Colon (tissue), 2 donors: ENCODE data around the gene CUX1.

Experiments
- FAIRE-seq: peaks from 2 replicates; lab custom pipeline; 2012; peaks lifted over from hg19 to GRCh38; lab: Jason Lieb, UNC
- donor health status: control.
- donor health status: control.

Gene CUX1

GRCh38 chr7:102272917-102273748, 455.7 kb downstream of the CUX1 start:
- FAIRE-seq, result no peak

GRCh38 chr7:102273749-102274712, 456.6 kb downstream of the CUX1 start:
- no peak for FAIRE-seq

- FAIRE-seq, result no peak
These were observed 457.8 kb downstream of the CUX1 start for GRCh38 chr7:102275123-102275703.

GRCh38 chr7:102277901-102278300, 460.5 kb downstream of the CUX1 start:
- FAIRE-seq, result no peak

GRCh38 chr7:102279537-102280400, 462.3 kb downstream of the CUX1 start:
- no peak for FAIRE-seq

- no peak for FAIRE-seq
These were observed 463.1 kb downstream of the CUX1 start for GRCh38 chr7:102280521-102280920.

- FAIRE-seq, result no peak
These were observed 464.4 kb downstream of the CUX1 start for GRCh38 chr7:102281785-102282184.

GRCh38 chr7:102282465-102283362, 465.3 kb downstream of the CUX1 start:
- no peak for FAIRE-seq

- FAIRE-seq, result no peak
These were observed 466.2 kb downstream of the CUX1 start for GRCh38 chr7:102283477-102284189.

- FAIRE-seq, result no peak
These were observed 467.0 kb downstream of the CUX1 start for GRCh38 chr7:102284399-102284798.

GRCh38 chr7:102284891-102285539, 467.6 kb downstream of the CUX1 start:
- FAIRE-seq, result no peak

GRCh38 chr7:102285540-102286236, 468.3 kb downstream of the CUX1 start:
- FAIRE-seq, result no peak

GRCh38 chr7:102286237-102287110, 469.0 kb downstream of the CUX1 start, which contains the start of gene SH2B2:
TSS of gene SH2B2 (plus strand) at chr7:102286868. CDS start at chr7:102300551, 13,683 bp downstream.
- no peak for FAIRE-seq

GRCh38 chr7:102287111-102287980, 469.9 kb downstream of the CUX1 start:
- FAIRE-seq, result no peak

GRCh38 chr7:102287981-102288278, 470.5 kb downstream of the CUX1 start:
- no peak for FAIRE-seq

- FAIRE-seq, result no peak
These were observed 471.0 kb downstream of the CUX1 start for GRCh38 chr7:102288285-102288930.
